HG03135 (cell line): Measurements from ENCODE around the gene CST11.
A peak's percentile ranks its signal among the peaks of the same experiment; 100 is the strongest.

Experiments used
- ATAC-seq: cut with Tn5 transposase; IDR thresholded peaks from one replicate; pipeline ENCODE4 v1.9.1; 2021; ENCODE audit warnings: mild to moderate bottlenecking, moderate library complexity; ENCODE audit not compliant: unreplicated experiment

CST11 gene

GRCh38 chr20:23454816-23455215, 2.1 kb upstream of the CST11 start:
- ATAC-seq: no peak

- no peak for ATAC-seq
Measured at GRCh38 chr20:23453549-23454543, 1.2 kb upstream of the CST11 start.

- no peak for ATAC-seq
Measured at GRCh38 chr20:23451956-23452487, 654 bp downstream of the CST11 start.

GRCh38 chr20:23450877-23451276, 1.8 kb downstream of the CST11 start:
- ATAC-seq: no peak

- ATAC-seq: no peak
Measured at GRCh38 chr20:23449421-23449820, 3.3 kb downstream of the CST11 start.

- no peak for ATAC-seq
Measured at GRCh38 chr20:23448167-23448566, 4.5 kb downstream of the CST11 start.

- peak; percentile 62 for ATAC-seq
Measured at GRCh38 chr20:23446505-23446904, 6.2 kb downstream of the CST11 start.

- ATAC-seq: no peak
Measured at GRCh38 chr20:23445596-23446217, 7.0 kb downstream of the CST11 start.

- no peak for ATAC-seq
Measured at GRCh38 chr20:23444859-23445258, 7.8 kb downstream of the CST11 start.

- no peak for ATAC-seq
Measured at GRCh38 chr20:23442436-23442835, 10.2 kb downstream of the CST11 start.

- no peak for ATAC-seq
Measured at GRCh38 chr20:23441850-23442313, 10.8 kb downstream of the CST11 start.

GRCh38 chr20:23440004-23440403, 12.7 kb downstream of the CST11 start:
- no peak for ATAC-seq

GRCh38 chr20:23438661-23439060, 14.0 kb downstream of the CST11 start:
- ATAC-seq: no peak

- ATAC-seq: no peak
Measured at GRCh38 chr20:23437126-23437899, 15.4 kb downstream of the CST11 start.

- ATAC-seq: no peak
Measured at GRCh38 chr20:23436681-23437080, 16.0 kb downstream of the CST11 start.

- no peak for ATAC-seq
Measured at GRCh38 chr20:23435626-23436539, 16.8 kb downstream of the CST11 start.

GRCh38 chr20:23434521-23435313, 18.0 kb downstream of the CST11 start:
- no peak for ATAC-seq

GRCh38 chr20:23433628-23434027, 19.0 kb downstream of the CST11 start:
- ATAC-seq: no peak

- ATAC-seq: no peak
Measured at GRCh38 chr20:23425129-23425528, 27.5 kb downstream of the CST11 start.
